NCI-H226 (cell line): ENCODE measurements around the gene AXIN1.
"Not testable (repeated sequence)": the region's sequence is repeated elsewhere in the genome, so short reads cannot be mapped to it uniquely, and the experiment has no call there.

Experiments used
- DNase-seq: peaks from one replicate; pipeline ENCODE4 v3.0.0-alpha.2; 2015

Gene AXIN1

GRCh38 chr16:262121-262745 lies 90.3 kb downstream of the AXIN1 start:
- DNase-seq: no peak

GRCh38 chr16:261031-261691 lies 91.4 kb downstream of the AXIN1 start:
- no peak for DNase-seq

- no peak for DNase-seq
Measured at GRCh38 chr16:260326-260725, 92.2 kb downstream of the AXIN1 start.

GRCh38 chr16:259814-260253 lies 92.7 kb downstream of the AXIN1 start:
- DNase-seq: no peak

GRCh38 chr16:259226-259625 lies 93.3 kb downstream of the AXIN1 start:
- DNase-seq: no peak

GRCh38 chr16:258091-258490 lies 94.4 kb downstream of the AXIN1 start:
- DNase-seq: not testable (repeated sequence)

- no peak for DNase-seq
Measured at GRCh38 chr16:255183-255582, 97.3 kb downstream of the AXIN1 start.

- DNase-seq: no peak
Measured at GRCh38 chr16:254461-254860, 98.1 kb downstream of the AXIN1 start.

GRCh38 chr16:253833-254232 lies 98.7 kb downstream of the AXIN1 start:
- DNase-seq: no peak

GRCh38 chr16:252366-253337 lies 99.9 kb downstream of the AXIN1 start:
- no peak for DNase-seq

- no peak for DNase-seq
Measured at GRCh38 chr16:249431-249830, 103.1 kb downstream of the AXIN1 start.

GRCh38 chr16:247027-247426 lies 105.5 kb downstream of the AXIN1 start:
- no peak for DNase-seq

GRCh38 chr16:245105-245504 lies 107.4 kb downstream of the AXIN1 start:
- no peak for DNase-seq

GRCh38 chr16:243348-243747 lies 109.2 kb downstream of the AXIN1 start:
- DNase-seq: no peak

- no peak for DNase-seq
Measured at GRCh38 chr16:242281-242680, 110.2 kb downstream of the AXIN1 start.

GRCh38 chr16:240559-240958 lies 112.0 kb downstream of the AXIN1 start:
- DNase-seq: no peak

GRCh38 chr16:239948-240277 lies 112.6 kb downstream of the AXIN1 start:
- DNase-seq: no peak
